Breast epithelium (tissue), 3 donors: ENCODE results near the gene ZNF324B.

ENCODE experiments used
- CTCF ChIP-seq, 3 donors: fragments of 450-650 bp; IDR thresholded peaks; one replicate each; pipeline ENCODE4 v1.5.1; 2016 to 2017; ENCODE audit warnings: antibody characterized with exemption in 3 of 3, mild to moderate bottlenecking in 3 of 3, moderate library complexity in 3 of 3
- POLR2A ChIP-seq: fragments of 450-650 bp; IDR thresholded peaks from one replicate; pipeline ENCODE4 v1.6.1; 2016; ENCODE audit warnings: antibody characterized with exemption, mild to moderate bottlenecking, moderate library complexity

- TF ChIP-seq CTCF (IDR thresholded peaks at IDR 0.05) (no peak), POLR2A (no peak)
Measured at GRCh38 chr19:58474291-58474996, 23.0 kb downstream of the ZNF324B start.
